ENCODE measurements around the gene STUM.

- no peak for TF ChIP-seq POLR2AphosphoS5 (IDR thresholded peaks at IDR 0.05; ENCODE audit: low read depth, low read length)
- TF ChIP-seq TAF1 (IDR thresholded peaks at IDR 0.05; ENCODE audit: low read depth, low read length): no peak
- no peak for TF ChIP-seq POLR2A (IDR thresholded peaks at IDR 0.05; ENCODE audit: low read depth, low read length)
- no peak for TF ChIP-seq POU2F2 (IDR thresholded peaks at IDR 0.05; ENCODE audit: low read depth, low read length)
- no peak for TF ChIP-seq SPI1 (IDR thresholded peaks at IDR 0.05; ENCODE audit: low read depth, low read length)
- TF ChIP-seq PAX5 (IDR thresholded peaks at IDR 0.05; ENCODE audit: insufficient read depth, low read length, severe bottlenecking): no peak
These were observed 88.8 kb downstream of the STUM start for GRCh38 chr1:226637147-226637935.

All from GM12891 (cell line).